Smooth muscle cell (in vitro differentiated cells): ENCODE results near the gene SSTR3. TPM values are rescaled to one million over a fixed set of nuclear protein-coding genes. Genes with fewer than 3 reads are reported as not detected.

Experiments used
- DNase-seq: peaks from one replicate; lab custom pipeline; 2025; ENCODE audit not compliant: unreplicated experiment; lab: John Stamatoyannopoulos, UW
- H2AFZ ChIP-seq: fragments of 200-600 bp; sonication (generic); 2 replicates; pipeline ENCODE4 v1.6.0; 2016; ENCODE audit warnings: antibody characterized with exemption, low read depth, mild to moderate bottlenecking
- H3F3A ChIP-seq: fragments of 200-600 bp; sonication (generic); 2 replicates; pipeline ENCODE4 v1.6.0; 2017; ENCODE audit warnings: antibody characterized with exemption, low read depth
- H3K27ac ChIP-seq: fragments of 200-600 bp; sonication (generic); 2 replicates; pipeline ENCODE4 v1.5.1; 2016; ENCODE audit warnings: low read depth, mild to moderate bottlenecking
- H3K27me3 ChIP-seq: fragments of 200-600 bp; sonication (generic); 2 replicates; pipeline ENCODE4 v1.6.1; 2016; ENCODE audit warnings: low read depth, mild to moderate bottlenecking
- H3K36me3 ChIP-seq: fragments of 200-600 bp; sonication (generic); 2 replicates; pipeline ENCODE4 v1.5.1; 2016; ENCODE audit warnings: low read depth
- H3K4me1 ChIP-seq: fragments of 200-600 bp; sonication (generic); 2 replicates; pipeline ENCODE4 v1.5.1; 2016; ENCODE audit warnings: low read depth
- H3K4me2 ChIP-seq: fragments of 200-600 bp; sonication (generic); 2 replicates; pipeline ENCODE4 v1.6.0; 2016; ENCODE audit warnings: mild to moderate bottlenecking
- H3K4me3 ChIP-seq: fragments of 200-600 bp; sonication (generic); 2 replicates; pipeline ENCODE4 v1.5.1; 2016; ENCODE audit warnings: mild to moderate bottlenecking
- H3K79me2 ChIP-seq: fragments of 200-600 bp; sonication (generic); 2 replicates; pipeline ENCODE4 v1.6.0; 2016; ENCODE audit warnings: low read depth, mild to moderate bottlenecking
- H3K9ac ChIP-seq: fragments of 200-600 bp; sonication (generic); 2 replicates; pipeline ENCODE4 v1.6.0; 2016; ENCODE audit warnings: low read depth
- H3K9me3 ChIP-seq: fragments of 200-600 bp; sonication (generic); replicated peaks from 2 replicates; pipeline ENCODE4 v1.5.1; 2016; ENCODE audit warnings: low read depth
- H4K20me1 ChIP-seq: fragments of 200-600 bp; sonication (generic); 2 replicates; pipeline ENCODE4 v1.6.0; 2016; ENCODE audit warnings: low read depth
- WGBS: methylation state at CpG from one replicate; pipeline ENCODE4 v1.1.7; 2016; ENCODE audit warnings: low lambda C conversion rate; 5-methylcytosine and 5-hydroxymethylcytosine counted together
- polyA plus RNA-seq: library from polyadenylated mRNA; unstranded; fragments of >200 nt; fragmentation: Nextera tagmentation; extraction: Ambion mirVana; gene quantifications from 2 replicates; pipeline ENCODE4 v1.2.1, GENCODE V29; 2016
- total RNA-seq: library from RNA; depleted of rRNA; stranded (reverse); fragments of >200 nt; gene quantifications from 2 replicates; pipeline ENCODE4 v1.2.3, GENCODE V29; 2014
- TF ChIP-seq, protein P1 (sequence below): fragments of 200-600 bp; sonication (generic); IDR thresholded peaks from 2 replicates; pipeline ENCODE4 v1.5.1; 2017; ENCODE audit warnings: borderline replicate concordance, mild to moderate bottlenecking, antibody characterized with exemption; ENCODE audit not compliant: insufficient read depth, poor library complexity, severe bottlenecking

Gene SSTR3
- total and polyA plus RNA-seq, 2 experiments from 2014 or later = not detected

DNA sequence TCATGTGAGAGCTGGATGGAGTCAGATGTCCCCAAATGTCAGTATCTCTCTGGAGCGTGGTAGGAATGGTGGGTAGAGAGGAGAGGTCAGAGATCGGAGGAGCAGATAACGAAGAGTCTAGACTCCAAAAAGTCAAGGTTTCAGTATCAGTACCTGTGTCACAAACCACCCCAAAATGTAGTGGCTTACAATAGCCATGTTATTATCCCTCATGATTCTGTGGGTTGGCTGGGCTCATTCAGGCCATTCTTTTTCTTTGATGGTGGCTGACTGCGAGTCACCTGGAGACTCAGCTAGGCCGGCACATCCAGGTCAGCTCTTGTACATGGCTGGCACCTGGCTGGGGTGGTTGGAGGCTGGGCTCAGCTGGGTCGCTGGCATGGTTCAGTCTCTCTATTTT is 7.3 kb upstream of the SSTR3 start:
- TF ChIP-seq, protein P1, sequence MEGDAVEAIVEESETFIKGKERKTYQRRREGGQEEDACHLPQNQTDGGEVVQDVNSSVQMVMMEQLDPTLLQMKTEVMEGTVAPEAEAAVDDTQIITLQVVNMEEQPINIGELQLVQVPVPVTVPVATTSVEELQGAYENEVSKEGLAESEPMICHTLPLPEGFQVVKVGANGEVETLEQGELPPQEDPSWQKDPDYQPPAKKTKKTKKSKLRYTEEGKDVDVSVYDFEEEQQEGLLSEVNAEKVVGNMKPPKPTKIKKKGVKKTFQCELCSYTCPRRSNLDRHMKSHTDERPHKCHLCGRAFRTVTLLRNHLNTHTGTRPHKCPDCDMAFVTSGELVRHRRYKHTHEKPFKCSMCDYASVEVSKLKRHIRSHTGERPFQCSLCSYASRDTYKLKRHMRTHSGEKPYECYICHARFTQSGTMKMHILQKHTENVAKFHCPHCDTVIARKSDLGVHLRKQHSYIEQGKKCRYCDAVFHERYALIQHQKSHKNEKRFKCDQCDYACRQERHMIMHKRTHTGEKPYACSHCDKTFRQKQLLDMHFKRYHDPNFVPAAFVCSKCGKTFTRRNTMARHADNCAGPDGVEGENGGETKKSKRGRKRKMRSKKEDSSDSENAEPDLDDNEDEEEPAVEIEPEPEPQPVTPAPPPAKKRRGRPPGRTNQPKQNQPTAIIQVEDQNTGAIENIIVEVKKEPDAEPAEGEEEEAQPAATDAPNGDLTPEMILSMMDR = no peak
- Histone ChIP-seq H3F3A (no peaks in the 10 kb centered on the region), H3K9ac (no peak overlapping the region), H3K27ac (no peak overlapping the region), H3K79me2 (no peaks in the 10 kb centered on the region), H3K27me3 (peaks cover 4% of the 10 kb centered on the region), H3K4me1 (no peaks in the 10 kb centered on the region), H3K4me3 (no peak overlapping the region), H3K4me2 (no peak overlapping the region), H3K9me3 (no peaks in the 10 kb centered on the region), H3K36me3 (no peaks in the 10 kb centered on the region), H2AFZ (no peak overlapping the region), H4K20me1 (no peaks in the 10 kb centered on the region)
- WGBS = 85% methylated on average over 6 of the region's 6 CpGs
- no peak for DNase-seq

DNA sequence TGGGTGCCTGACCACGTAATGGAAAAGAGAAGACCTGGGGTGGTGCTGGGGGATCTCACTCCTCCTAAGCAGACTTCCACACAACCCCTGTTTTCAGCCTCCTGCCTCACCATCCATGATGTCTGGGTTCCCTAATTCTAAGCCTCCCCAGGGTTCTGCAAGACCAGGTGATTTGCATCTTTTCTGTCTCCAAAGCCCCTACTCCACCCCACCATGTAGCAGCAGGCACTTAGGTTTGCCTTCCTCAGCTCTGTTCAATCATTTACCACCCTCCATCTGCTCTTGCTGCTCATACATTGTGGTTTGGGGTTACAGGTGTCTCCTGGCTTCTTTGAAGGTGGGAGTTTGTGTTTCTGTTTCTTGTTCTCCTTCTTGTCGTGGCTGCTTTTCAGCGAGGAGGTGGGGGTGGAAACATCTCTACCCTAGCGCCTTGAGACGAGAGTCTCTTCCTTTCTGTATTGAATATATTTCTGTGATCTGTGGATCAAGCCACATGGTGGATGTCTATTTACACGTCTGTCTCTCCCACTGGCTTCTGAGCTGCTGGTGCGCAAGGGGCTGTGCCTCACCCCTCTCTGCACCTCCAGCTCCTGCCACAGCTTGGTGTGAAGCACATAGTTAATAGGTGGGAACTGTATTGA is 6.6 kb upstream of the SSTR3 start:
- Histone ChIP-seq H3K27ac (no peak overlapping the region), H3K4me2 (no peak overlapping the region), H3K4me3 (no peak overlapping the region), H3K79me2 (no peaks in the 10 kb centered on the region), H3K9ac (no peak overlapping the region), H3K27me3 (peaks cover 4% of the 10 kb centered on the region), H3F3A (no peaks in the 10 kb centered on the region), H2AFZ (no peak overlapping the region), H3K9me3 (no peaks in the 10 kb centered on the region), H3K36me3 (no peaks in the 10 kb centered on the region), H4K20me1 (no peaks in the 10 kb centered on the region), H3K4me1 (no peaks in the 10 kb centered on the region)
- no peak for DNase-seq
- 88% methylated on average over 7 of the region's 7 CpGs for WGBS
- TF ChIP-seq, protein P1 = no peak

DNA sequence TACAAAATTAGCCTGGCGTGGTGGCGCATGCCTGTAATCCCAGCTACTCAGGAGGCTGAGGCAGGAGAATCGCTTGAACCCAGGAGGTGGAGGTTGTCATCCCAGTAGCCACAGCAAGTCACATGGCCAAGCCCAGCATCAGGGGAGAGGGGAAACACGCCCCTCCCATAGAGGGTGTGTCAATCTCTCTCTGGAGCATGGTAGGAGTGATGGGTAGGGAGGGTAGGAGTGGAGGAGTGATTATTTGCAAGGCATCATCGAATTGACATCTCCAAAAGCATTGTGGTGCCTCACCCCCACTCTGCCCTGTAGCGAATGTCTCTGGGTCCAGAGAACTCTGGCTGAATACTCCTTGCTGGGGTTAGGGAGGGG is 6.1 kb upstream of the SSTR3 start:
- Histone ChIP-seq H3K36me3 (no peaks in the 10 kb centered on the region), H3F3A (no peaks in the 10 kb centered on the region), H3K27me3 (peaks cover 4% of the 10 kb centered on the region), H3K4me3 (no peak overlapping the region), H3K9me3 (no peaks in the 10 kb centered on the region), H3K79me2 (no peaks in the 10 kb centered on the region), H2AFZ (no peak overlapping the region), H3K9ac (no peak overlapping the region), H3K4me1 (no peaks in the 10 kb centered on the region), H3K4me2 (no peak overlapping the region), H3K27ac (no peak overlapping the region), H4K20me1 (no peaks in the 10 kb centered on the region)
- WGBS = 88% methylated on average over 6 of the region's 6 CpGs
- DNase-seq = no peak
- TF ChIP-seq, protein P1 = no peak

DNA sequence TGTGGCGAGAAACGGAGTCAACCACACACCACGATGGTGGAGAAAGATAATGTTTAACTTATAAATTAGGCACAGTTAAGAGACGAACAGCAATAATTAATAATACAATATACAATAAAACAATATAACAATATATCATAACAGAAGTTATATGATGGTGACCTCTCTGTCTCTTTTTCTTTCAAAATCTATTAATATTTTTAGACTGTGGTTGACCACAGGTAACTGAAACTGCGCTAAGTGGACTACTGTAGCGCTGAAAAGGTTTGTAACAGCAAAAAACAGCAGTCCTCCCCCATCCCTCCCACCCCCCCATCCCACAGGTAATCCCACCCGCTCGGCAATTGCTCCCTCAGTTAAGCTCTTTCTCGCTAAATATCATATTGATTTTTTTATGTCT is 3.6 kb upstream of the SSTR3 start:
- Histone ChIP-seq H3K4me1 (no peaks in the 10 kb centered on the region), H3K4me3 (no peak overlapping the region), H3K4me2 (no peak overlapping the region), H3F3A (no peaks in the 10 kb centered on the region), H3K9me3 (no peaks in the 10 kb centered on the region), H3K36me3 (no peaks in the 10 kb centered on the region), H2AFZ (no peak overlapping the region), H3K27ac (no peak overlapping the region), H3K79me2 (no peaks in the 10 kb centered on the region), H4K20me1 (no peaks in the 10 kb centered on the region), H3K27me3 (peaks cover 4% of the 10 kb centered on the region), H3K9ac (no peak overlapping the region)
- WGBS = 92% methylated on average over 7 of the region's 9 CpGs
- DNase-seq = no peak
- TF ChIP-seq, protein P1 = no peak
